K562 (cell line): ENCODE results near the gene AP2M1. TPM values are rescaled to one million over a fixed set of nuclear protein-coding genes. Genes with fewer than 3 reads are reported as not detected.

Experiments
- ATAC-seq: fragments of 200-7000 bp; cut with Tn5 transposase; 3 replicates; pipeline ENCODE4 v1.9.1; 2020; ENCODE audit warnings: moderate library complexity
- BruUV-seq: library from RNA; stranded (reverse); fragments of 400-500 nt; replicated peaks from 2 replicates; lab custom pipeline; 2021; lab: Mats Ljungman, UMichigan
- CTCF ChIA-PET: fragments of 300-600 bp; formaldehyde crosslinking; extraction: SDS; loops from one replicate; lab custom pipeline; 2021; ENCODE audit warnings: low intra/inter-chr PET ratio; lab: Yijun Ruan, JAX
- POLR2A ChIA-PET: fragments of 300-600, 350-650 bp; sonication (Branson Sonifier 250); formaldehyde crosslinking; extraction: SDS; loops from one replicate; lab custom pipeline; 2021; ENCODE audit warnings: antibody characterized with exemption, inconsistent platforms; lab: Yijun Ruan, JAX
- DNase-seq, 4 experiments: peaks; one replicate each; pipeline versions ENCODE4 v3.0.0 to v3.0.0-alpha.2; 2011 to 2018; ENCODE audit warnings: low spot score in 3 of 4, mixed read lengths in 3 of 4; ENCODE audit errors: extremely low read depth in 1 of 4
- FAIRE-seq: peaks from 2 replicates; lab custom pipeline; 2011; peaks lifted over from hg19 to GRCh38; lab: Jason Lieb, UNC
- H2AFZ ChIP-seq: 2 replicates; pipeline ENCODE4 v1.6.0; 2011; ENCODE audit warnings: low read depth, low read length, control low read depth, inconsistent platforms
- H3K27ac ChIP-seq: fragments of 200-600 bp; 3 replicates; pipeline ENCODE4 v1.8.0; 2011; ENCODE audit warnings: low read depth, mild to moderate bottlenecking, control low read depth, inconsistent platforms, low read length, moderate library complexity, mixed read lengths; ENCODE audit errors: extremely low read depth
- H3K27me3 ChIP-seq, 2 experiments: fragments of 300-600 bp in 1 of 2; 2 replicates in 1 of 2; 3 replicates in 1 of 2; pipeline versions ENCODE4 v1.6.0 to v1.8.0; 2011; ENCODE audit warnings: inconsistent platforms in 2 of 2, low read length in 2 of 2, mild to moderate bottlenecking in 1 of 2, mixed read lengths in 1 of 2, moderate library complexity in 1 of 2; ENCODE audit not compliant: control insufficient read depth in 2 of 2, insufficient read depth in 2 of 2
- H3K36me3 ChIP-seq: fragments of 300-600 bp; 3 replicates; pipeline ENCODE4 v1.8.0; 2011; ENCODE audit warnings: mild to moderate bottlenecking, low read length, inconsistent platforms; ENCODE audit not compliant: control insufficient read depth, insufficient read depth
- H3K4me1 ChIP-seq, 2 experiments: fragments of 200-600 bp in 1 of 2; replicated peaks in 1 of 2; 2 replicates in 1 of 2; 3 replicates in 1 of 2; pipeline versions ENCODE4 v1.5.1 to v1.8.0; 2011; ENCODE audit warnings: inconsistent platforms in 2 of 2, low read length in 2 of 2, mild to moderate bottlenecking in 1 of 2, mixed read lengths in 1 of 2, moderate library complexity in 1 of 2; ENCODE audit not compliant: control insufficient read depth in 2 of 2, insufficient read depth in 2 of 2
- H3K4me2 ChIP-seq: 2 replicates; pipeline ENCODE4 v1.6.1; 2011; ENCODE audit warnings: low read length, control low read depth, inconsistent platforms, mixed read lengths; ENCODE audit not compliant: insufficient read depth
- H3K4me3 ChIP-seq: fragments of 200-600 bp; sonication (generic), shearing (Covaris generic); 2 replicates; pipeline ENCODE4 v1.5.1; 2016; ENCODE audit warnings: control low read depth, inconsistent platforms
- H3K79me2 ChIP-seq: fragments of 200-600 bp; 3 replicates; pipeline ENCODE4 v1.8.0; 2011; ENCODE audit warnings: low read length, inconsistent platforms; ENCODE audit not compliant: control insufficient read depth, insufficient read depth
- H3K9ac ChIP-seq, 2 experiments: 2 replicates each; pipeline versions ENCODE4 v1.6.0 to v1.6.1; 2011; ENCODE audit warnings: low read depth in 2 of 2, low read length in 2 of 2, control low read depth in 1 of 2, inconsistent platforms in 1 of 2, mild to moderate bottlenecking in 1 of 2, mixed read lengths in 1 of 2; ENCODE audit not compliant: insufficient read depth in 1 of 2
- H3K9me1 ChIP-seq: one replicate; pipeline ENCODE4 v1.6.0; 2011; ENCODE audit warnings: inconsistent platforms, mild to moderate bottlenecking, low read length, moderate library complexity; ENCODE audit not compliant: control insufficient read depth, insufficient read depth
- H3K9me3 ChIP-seq: replicated peaks from 2 replicates; pipeline ENCODE4 v1.5.1; 2011; ENCODE audit warnings: low read depth, low read length, inconsistent platforms; ENCODE audit not compliant: control insufficient read depth, insufficient read depth
- H4K20me1 ChIP-seq: replicated peaks from 2 replicates; pipeline ENCODE4 v1.6.1; 2011; ENCODE audit warnings: low read length, inconsistent platforms, mixed read lengths; ENCODE audit not compliant: control insufficient read depth, insufficient read depth
- C11orf30 ChIP-seq: fragments of 450-650 bp; IDR thresholded peaks from 2 replicates; pipeline ENCODE4 v1.6.1; 2016; ENCODE audit warnings: low read depth, mild to moderate bottlenecking
- CBX2 ChIP-seq: fragments of 200-600 bp; sonication (generic); IDR thresholded peaks from one replicate; pipeline ENCODE4 v1.6.1; 2012; ENCODE audit warnings: mild to moderate bottlenecking, low read length, inconsistent platforms; ENCODE audit not compliant: insufficient read depth, poor library complexity, severe bottlenecking
- HNRNPH1 ChIP-seq: fragments of 200-400 bp; formaldehyde crosslinking; optimal IDR thresholded peaks from 2 replicates; pipeline ENCODE3; 2017; ENCODE audit warnings: low read depth, mild to moderate bottlenecking, low read length, moderate library complexity
- LARP7 ChIP-seq: fragments of 450-650 bp; IDR thresholded peaks from 2 replicates; pipeline ENCODE4 v1.6.1; 2016
- LEF1 ChIP-seq: fragments of 450-650 bp; IDR thresholded peaks from 2 replicates; pipeline ENCODE4 v1.6.1; 2016; ENCODE audit warnings: mild to moderate bottlenecking
- NEUROD1 ChIP-seq: fragments of 150-350 bp; IDR thresholded peaks from 2 replicates; pipeline ENCODE4 v1.6.1; 2014; ENCODE audit warnings: borderline replicate concordance, low read length, low read depth; ENCODE audit not compliant: partially characterized antibody
- PTTG1 ChIP-seq: fragments of 450-650 bp; IDR thresholded peaks from 2 replicates; pipeline ENCODE4 v1.6.1; 2016; ENCODE audit warnings: low read depth, mild to moderate bottlenecking, missing genetic modification characterization, missing compliant biosample characterization
- RBM15 ChIP-seq: fragments of 200-400 bp; formaldehyde crosslinking; IDR thresholded peaks from 2 replicates; pipeline ENCODE4 v1.6.1; 2018; ENCODE audit warnings: mild to moderate bottlenecking, low read length, moderate library complexity; ENCODE audit not compliant: insufficient read depth
- RBM17 ChIP-seq: fragments of 200-400 bp; formaldehyde crosslinking; IDR thresholded peaks from 2 replicates; pipeline ENCODE4 v1.6.1; 2017; ENCODE audit warnings: low read depth, mild to moderate bottlenecking, low read length, borderline replicate concordance
- RBM25 ChIP-seq: fragments of 200-400 bp; formaldehyde crosslinking; IDR thresholded peaks from 2 replicates; pipeline ENCODE4 v1.6.1; 2018; ENCODE audit warnings: low read length, low read depth, moderate library complexity; ENCODE audit not compliant: severe bottlenecking
- TAL1 ChIP-seq: fragments of 450-650 bp; IDR thresholded peaks from 2 replicates; pipeline ENCODE4 v1.6.1; 2016; ENCODE audit warnings: mild to moderate bottlenecking
- ZFX ChIP-seq: sonication (generic); formaldehyde crosslinking; IDR thresholded peaks from 2 replicates; pipeline ENCODE4 v1.8.0; 2022; ENCODE audit warnings: mild to moderate bottlenecking, missing genetic modification reagents, moderate library complexity
- ZNF316 ChIP-seq: fragments of 450-650 bp; IDR thresholded peaks from 2 replicates; pipeline ENCODE4 v1.6.1; 2016
- ZNF57 ChIP-seq: fragments of 450-650 bp; formaldehyde crosslinking; IDR thresholded peaks from 2 replicates; pipeline ENCODE4 v1.4.0; 2020; ENCODE audit warnings: mild to moderate bottlenecking, moderate library complexity
- ZNF639 ChIP-seq, 2 experiments: fragments of 200-800 bp in 1 of 2; sonication (Bioruptor generic) in 1 of 2; sonication (generic) in 1 of 2; formaldehyde crosslinking in 1 of 2; IDR thresholded peaks in 1 of 2; conservative IDR thresholded peaks in 1 of 2; 2 replicates each; pipeline versions ENCODE4 v1.5.0 to v1.6.1; 2016 to 2020; ENCODE audit warnings: missing compliant biosample characterization in 1 of 2, missing genetic modification characterization in 1 of 2, missing genetic modification reagents in 1 of 2
- whole genome bisulfite sequencing: fragments of 100-300 bp; shearing (Covaris generic); methylation state at CpG from one replicate; pipeline ENCODE4 v1.1.6; 2016; ENCODE audit warnings: low coverage, mixed read lengths; ENCODE audit not compliant: insufficient coverage; ENCODE audit errors: missing lambda C conversion rate; 5-methylcytosine and 5-hydroxymethylcytosine counted together
- in situ Hi-C: fragments of 300-500 bp; cut with MboI; formaldehyde crosslinking; loops from 4 replicates; pipeline ENCODE4 v1.15.0; 2018; ENCODE audit warnings: inconsistent platforms, mixed read lengths
- intact Hi-C: fragments of 100-400 bp; cut with micrococcal nuclease; formaldehyde crosslinking; loops from 2 replicates; pipeline ENCODE4 v1.14.2; 2022
- polyA plus RNA-seq, 8 experiments: library from polyadenylated mRNA; depleted of rRNA in 4 of 8; stranded (reverse) in 5 of 8; unstranded in 3 of 8; fragments of >200 nt; fragmentation: Nextera tagmentation in 2 of 8; fragmentation: Illumina TruSeq in 1 of 8; extraction: Ambion mirVana in 2 of 8; extraction: Trizol in 1 of 8; gene quantifications; 2 replicates each; pipeline versions ENCODE4 v1.2.1 to v1.2.3, GENCODE V29; 2011 to 2014; ENCODE audit warnings: inconsistent platforms in 1 of 8, missing spikeins in 1 of 8
- total RNA-seq, 7 experiments: library from RNA; depleted of rRNA in 6 of 7; stranded (reverse); fragments of >200 nt in 6 of 7; fragmentation: Illumina TruSeq in 2 of 7; extraction: Trizol in 2 of 7; gene quantifications; 2 replicates each; pipeline versions ENCODE4 v1.2.1 to v1.2.3, GENCODE V29; 2011 to 2021; ENCODE audit warnings: low replicate concordance in 1 of 7
- TF ChIP-seq, protein P1 (sequence below): sonication (generic); IDR thresholded peaks from 2 replicates; pipeline ENCODE4 v1.6.1; 2016

AP2M1 gene
- total and polyA plus RNA-seq, 9 of the 15 experiments (the other 6 are each of a cell fraction or from before 2014, with no cell fraction given) = 118 to 505 (median 296) TPM

GRCh38 chr3:184177331-184177731, 2.7 kb downstream of the AP2M1 start (continued):
- TF ChIP-seq CBX2 (no peak), TAL1 (no peak), RBM15 (no peak), LEF1 (no peak), ZNF316 (peak; percentile 85), C11orf30 (peak; percentile 84)

- 94% methylated on average over 10 of the region's 14 CpGs for WGBS
- in situ Hi-C loops = no loop called here
- ATAC-seq = no peak
- Histone ChIP-seq H3K9me1 (no peaks in the 10 kb centered on the region), H3K36me3 (peaks cover 70% of the 10 kb centered on the region), H3K27ac (peak overlapping the region; percentile 31; the same call in 1 of the 3 replicates), H3K4me2 (no peak overlapping the region), H3K9me3 (no peaks in the 10 kb centered on the region), H3K4me3 (no peak overlapping the region), H2AFZ (no peak overlapping the region), H3K9ac (peak overlapping the region in 1 of 2 experiments; percentile 100; a peak in 2 of 4 replicates), H3K27me3 (no peaks in the 10 kb centered on the region), H3K79me2 (peaks cover 46% of the 10 kb centered on the region), H3K4me1 (peaks cover 29 to 35% of the 10 kb centered on the region in 2 experiments; a peak in 4 of 5 replicates), H4K20me1 (peaks cover 20% of the 10 kb centered on the region)
- no peak for TF ChIP-seq ZNF57
- no peak for TF ChIP-seq ZNF639 (CRISPR knock-in tag; conservative IDR thresholded peaks at IDR 0.05 in 1 of 2, IDR thresholded peaks at IDR 0.05 in 1 of 2)
- no peak for TF ChIP-seq RBM17
- TF ChIP-seq HNRNPH1 = no peak
- no peak for TF ChIP-seq LARP7
- TF ChIP-seq PTTG1 = no peak
- TF ChIP-seq NEUROD1 = no peak
- no peak for TF ChIP-seq ZFX (CRISPR knock-in tag)
- TF ChIP-seq, protein P1, sequence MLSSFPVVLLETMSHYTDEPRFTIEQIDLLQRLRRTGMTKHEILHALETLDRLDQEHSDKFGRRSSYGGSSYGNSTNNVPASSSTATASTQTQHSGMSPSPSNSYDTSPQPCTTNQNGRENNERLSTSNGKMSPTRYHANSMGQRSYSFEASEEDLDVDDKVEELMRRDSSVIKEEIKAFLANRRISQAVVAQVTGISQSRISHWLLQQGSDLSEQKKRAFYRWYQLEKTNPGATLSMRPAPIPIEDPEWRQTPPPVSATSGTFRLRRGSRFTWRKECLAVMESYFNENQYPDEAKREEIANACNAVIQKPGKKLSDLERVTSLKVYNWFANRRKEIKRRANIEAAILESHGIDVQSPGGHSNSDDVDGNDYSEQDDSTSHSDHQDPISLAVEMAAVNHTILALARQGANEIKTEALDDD = no peak
- TF ChIP-seq RBM25 = no peak
- BruUV-seq = no TSS peak
- POLR2A ChIA-PET = interaction anchor here (0.6 to 2.6 kb wide), 3 partner anchors 8 to 43 kb away, joined by 3 to 20 read pairs (median 3); partner anchors contain the start of genes ABCF3 and EIF2B5
- no peak for DNase-seq
- FAIRE-seq = no peak
- CTCF ChIA-PET = no interaction called here
- intact Hi-C loops = no loop called here
Observed at GRCh38 chr3:184177767-184178306, 3.2 kb downstream of the AP2M1 start.
